H9 (cell line): Measurements from ENCODE around the gene CD52. TPM values are rescaled to one million over a fixed set of nuclear protein-coding genes. Genes with fewer than 3 reads are reported as not detected.

Source experiments
- DNase-seq: peaks from one replicate; pipeline ENCODE4 v3.0.0-alpha.2; 2017
- H2AFZ ChIP-seq: one replicate; pipeline ENCODE4 v1.6.1; 2013; ENCODE audit warnings: mild to moderate bottlenecking, low read length, control low read depth, moderate library complexity
- H2AK5ac ChIP-seq: 2 replicates; pipeline ENCODE4 v1.6.1; 2013; ENCODE audit warnings: low read length, control low read depth, mixed read lengths; ENCODE audit not compliant: insufficient read length
- H2BK120ac ChIP-seq: one replicate; pipeline ENCODE4 v1.6.1; 2013; ENCODE audit warnings: low read depth, mild to moderate bottlenecking, low read length, control low read depth, inconsistent platforms; ENCODE audit not compliant: poor library complexity, severe bottlenecking
- H2BK12ac ChIP-seq: 2 replicates; pipeline ENCODE4 v1.6.1; 2013; ENCODE audit warnings: low read length, control low read depth, mixed read lengths, low read depth; ENCODE audit not compliant: insufficient read length
- H2BK15ac ChIP-seq: 2 replicates; pipeline ENCODE4 v1.6.1; 2013; ENCODE audit warnings: low read depth, low read length, control low read depth
- H2BK20ac ChIP-seq: one replicate; pipeline ENCODE4 v1.6.1; 2013; ENCODE audit warnings: low read depth, mild to moderate bottlenecking, low read length, control low read depth, inconsistent platforms; ENCODE audit not compliant: poor library complexity, severe bottlenecking
- H2BK5ac ChIP-seq: 2 replicates; pipeline ENCODE4 v1.6.1; 2013; ENCODE audit warnings: low read length, control low read depth, mixed read lengths; ENCODE audit not compliant: insufficient read length
- H3K14ac ChIP-seq: 2 replicates; pipeline ENCODE4 v1.6.1; 2013; ENCODE audit warnings: low read length, control low read depth; ENCODE audit not compliant: insufficient read depth
- H3K18ac ChIP-seq: 2 replicates; pipeline ENCODE4 v1.6.1; 2013; ENCODE audit warnings: low read depth, mild to moderate bottlenecking, mixed read lengths, low read length, control low read depth; ENCODE audit not compliant: insufficient read length
- H3K23ac ChIP-seq: 2 replicates; pipeline ENCODE4 v1.6.1; 2013; ENCODE audit warnings: low read length, control low read depth, mixed read lengths, low read depth; ENCODE audit not compliant: insufficient read length
- H3K23me2 ChIP-seq: 2 replicates; pipeline ENCODE4 v1.6.1; 2013; ENCODE audit warnings: low read depth, mild to moderate bottlenecking, mixed read lengths, low read length, control low read depth; ENCODE audit not compliant: insufficient read length, poor library complexity, severe bottlenecking
- H3K27ac ChIP-seq: 2 replicates; pipeline ENCODE4 v1.5.1; 2013; ENCODE audit warnings: low read length, control low read depth, mixed read lengths, low read depth; ENCODE audit not compliant: insufficient read length
- H3K27me3 ChIP-seq: 2 replicates; pipeline ENCODE4 v1.6.1; 2013; ENCODE audit warnings: low read length, control low read depth, inconsistent platforms; ENCODE audit not compliant: insufficient read depth
- H3K4ac ChIP-seq: 2 replicates; pipeline ENCODE4 v1.6.1; 2013; ENCODE audit warnings: low read depth, mild to moderate bottlenecking, control low read depth, inconsistent platforms, low read length, moderate library complexity
- H3K4me1 ChIP-seq: 2 replicates; pipeline ENCODE4 v1.6.1; 2013; ENCODE audit warnings: low read length, control low read depth, inconsistent platforms; ENCODE audit not compliant: insufficient read depth
- H3K4me2 ChIP-seq: 2 replicates; pipeline ENCODE4 v1.6.1; 2013; ENCODE audit warnings: low read length, control low read depth, mixed read lengths; ENCODE audit not compliant: insufficient read length, insufficient read depth
- H3K56ac ChIP-seq: 2 replicates; pipeline ENCODE4 v1.6.1; 2013; ENCODE audit warnings: low read depth, mild to moderate bottlenecking, mixed read lengths, low read length, control low read depth; ENCODE audit not compliant: insufficient read length
- H3K79me1 ChIP-seq: 2 replicates; pipeline ENCODE4 v1.6.1; 2013; ENCODE audit warnings: low read depth, mild to moderate bottlenecking, moderate library complexity, low read length, control low read depth, inconsistent platforms; ENCODE audit not compliant: insufficient read depth, poor library complexity, severe bottlenecking
- H3K79me2 ChIP-seq: 2 replicates; pipeline ENCODE4 v1.6.1; 2013; ENCODE audit warnings: low read length, control low read depth, inconsistent platforms; ENCODE audit not compliant: insufficient read depth
- H3K9ac ChIP-seq: 2 replicates; pipeline ENCODE4 v1.6.1; 2013; ENCODE audit warnings: low read length, control low read depth, mixed read lengths; ENCODE audit not compliant: insufficient read length; ENCODE audit errors: extremely low read depth
- H3K9me3 ChIP-seq: one replicate; pipeline ENCODE4 v1.6.1; 2013; ENCODE audit warnings: low read depth, low read length, inconsistent platforms; ENCODE audit not compliant: control insufficient read depth
- H3T11ph ChIP-seq: one replicate; pipeline ENCODE4 v1.6.1; 2013; ENCODE audit warnings: mild to moderate bottlenecking, low read length, control low read depth, inconsistent platforms
- H4K20me1 ChIP-seq: one replicate; pipeline ENCODE4 v1.6.1; 2013; ENCODE audit not compliant: control insufficient read depth, insufficient read length, insufficient read depth
- H4K5ac ChIP-seq: 2 replicates; pipeline ENCODE4 v1.6.1; 2013; ENCODE audit warnings: low read depth, mild to moderate bottlenecking, mixed read lengths, low read length, control low read depth; ENCODE audit not compliant: insufficient read length
- H4K8ac ChIP-seq: replicated peaks from 2 replicates; pipeline ENCODE4 v1.6.1; 2013; ENCODE audit warnings: low read length, control low read depth, mixed read lengths, low read depth; ENCODE audit not compliant: insufficient read length
- H4K91ac ChIP-seq: 2 replicates; pipeline ENCODE4 v1.6.1; 2013; ENCODE audit warnings: low read depth, mild to moderate bottlenecking, moderate library complexity, mixed read lengths, low read length, control low read depth; ENCODE audit not compliant: insufficient read length
- H3K27ac Mint-ChIP-seq, 3 experiments: 2 replicates in 2 of 3; 3 replicates in 1 of 3; pipeline ENCODE4 v1.8.0; 2020 to 2021; ENCODE audit warnings: mixed read lengths in 3 of 3, mild to moderate bottlenecking in 1 of 3, moderate library complexity in 1 of 3
- H3K27me3 Mint-ChIP-seq: 2 replicates; pipeline ENCODE4 v1.8.0; 2021; ENCODE audit warnings: low read depth, mild to moderate bottlenecking, moderate library complexity, mixed read lengths
- H3K36me3 Mint-ChIP-seq, 3 experiments: 2 replicates in 2 of 3; 3 replicates in 1 of 3; pipeline ENCODE4 v1.8.0; 2020 to 2021; ENCODE audit warnings: low read depth in 3 of 3, mixed read lengths in 3 of 3; ENCODE audit not compliant: insufficient read depth in 1 of 3
- H3K4me1 Mint-ChIP-seq, 2 experiments: 2 replicates each; pipeline ENCODE4 v1.8.0; 2020; ENCODE audit warnings: mixed read lengths in 2 of 2
- H3K4me3 Mint-ChIP-seq, 2 experiments: 2 replicates in 1 of 2; 3 replicates in 1 of 2; pipeline ENCODE4 v1.8.0; 2020 to 2021; ENCODE audit warnings: mild to moderate bottlenecking in 2 of 2, mixed read lengths in 2 of 2, moderate library complexity in 1 of 2
- H3K9me3 Mint-ChIP-seq, 2 experiments: 2 replicates in 1 of 2; 3 replicates in 1 of 2; pipeline ENCODE4 v1.8.0; 2020; ENCODE audit warnings: mild to moderate bottlenecking in 2 of 2, mixed read lengths in 2 of 2, moderate library complexity in 1 of 2
- CTCF ChIP-seq: fragments of 200-600 bp; sonication (generic); conservative IDR thresholded peaks from 3 replicates; pipeline ENCODE4 v1.8.0; 2021; ENCODE audit warnings: antibody characterized with exemption, mild to moderate bottlenecking
- WGBS: extraction: QIAGEN DNeasy Blood & Tissue Kit; methylation state at CpG from one replicate; pipeline ENCODE4 v1.1.7; 2013; ENCODE audit warnings: missing lambda C conversion rate, low lambda C conversion rate, mixed read lengths; ENCODE audit not compliant: insufficient read length; ENCODE audit errors: extremely low coverage; 5-methylcytosine and 5-hydroxymethylcytosine counted together
- total RNA-seq: library from RNA; stranded (reverse); gene quantifications from 2 replicates; pipeline ENCODE4 v1.2.1, GENCODE V29; 2021

Gene CD52
- total RNA-seq, 1 experiment from 2014 or later = 4.1 TPM

DNA sequence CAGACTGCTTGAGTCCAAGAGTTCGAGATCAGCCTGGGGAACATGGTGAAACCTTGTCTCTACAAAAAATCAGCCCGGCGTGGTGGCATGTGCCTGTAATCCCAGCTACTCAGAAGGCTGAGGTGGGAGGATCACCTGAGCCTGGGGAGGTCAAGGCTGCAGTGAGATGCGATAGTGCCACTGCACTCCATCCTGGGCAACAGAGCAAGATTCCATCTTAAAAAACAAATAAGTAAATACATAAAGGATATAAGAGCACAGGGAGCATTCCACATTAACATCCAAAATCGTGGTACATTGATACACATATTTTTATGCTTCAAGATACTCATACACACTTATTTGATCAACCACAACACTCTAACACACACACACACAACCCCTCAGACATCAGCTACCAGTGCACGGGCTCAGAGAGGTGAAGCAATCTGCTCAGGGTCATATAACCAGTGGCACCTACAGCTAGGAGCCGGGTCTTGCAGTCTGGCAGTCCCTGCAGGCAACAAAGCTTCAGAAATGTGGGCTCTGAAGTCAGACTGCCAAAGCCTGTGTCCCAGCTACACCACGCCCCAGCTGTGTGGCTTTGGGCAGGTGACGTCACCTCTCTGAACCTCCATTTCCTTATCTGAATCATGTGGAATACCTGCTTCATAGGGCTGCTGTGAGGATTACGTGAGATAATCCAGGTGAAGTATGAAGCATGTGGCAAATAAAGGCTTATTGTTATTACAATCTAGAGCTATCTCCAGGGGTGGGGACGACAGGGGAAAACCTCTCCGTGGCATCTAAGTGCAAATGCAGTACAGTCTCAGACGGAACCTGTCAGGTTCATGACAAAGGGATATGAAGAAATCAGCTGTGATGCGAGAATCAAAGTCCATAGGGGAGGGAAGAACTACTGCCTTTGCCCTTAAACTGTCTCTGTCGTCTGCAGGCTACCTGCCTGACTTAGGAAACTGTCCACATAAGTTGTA is 40.9 kb downstream of the CD52 start:
- Histone ChIP-seq H2BK20ac (no peak overlapping the region), H2BK12ac (no peak overlapping the region), H3K23me2 (peaks cover 4% of the 10 kb centered on the region), H2BK5ac (no peak overlapping the region), H4K8ac (no peak overlapping the region), H3K4ac (no peak overlapping the region), H2BK15ac (no peak overlapping the region), H3K56ac (no peak overlapping the region), H2AFZ (no peak overlapping the region), H4K91ac (no peak overlapping the region), H4K5ac (no peak overlapping the region), H3K14ac (no peak overlapping the region), H3K4me1 (peaks cover 3% of the 10 kb centered on the region), H3K27ac (no peak overlapping the region), H3K79me1 (no peaks in the 10 kb centered on the region), H4K20me1 (no peaks in the 10 kb centered on the region), H3K79me2 (no peaks in the 10 kb centered on the region), H3K27me3 (no peaks in the 10 kb centered on the region; the same call in 1 of the 2 replicates), H3K23ac (no peak overlapping the region), H3T11ph (no peak overlapping the region), H3K18ac (no peak overlapping the region), H2BK120ac (no peak overlapping the region), H3K9me3 (no peaks in the 10 kb centered on the region), H3K4me2 (peak overlapping the region; percentile 54), H2AK5ac (no peak overlapping the region), H3K9ac (no peak overlapping the region)
- peaks cover 53% of the 10 kb centered on the region for H3K27me3 Mint-ChIP-seq
- peaks cover 43 to 51% of the 10 kb centered on the region in 2 experiments for H3K4me1 Mint-ChIP-seq
- no peak overlapping the region for H3K27ac Mint-ChIP-seq
- TF ChIP-seq CTCF = no peak
- no peaks in the 10 kb centered on the region for H3K36me3 Mint-ChIP-seq
- WGBS = no CpG with 5 or more reads among the region's 15 CpGs
- H3K9me3 Mint-ChIP-seq = no peaks in the 10 kb centered on the region; a peak in 1 of 5 replicates
- DNase-seq = peak; percentile 60
- peak overlapping the region in 1 of 2 experiments; percentile 52; a peak in 3 of 5 replicates for H3K4me3 Mint-ChIP-seq
